Smooth muscle cell of the brain vasculature (primary cell): ENCODE measurements around the gene NFIX.

ENCODE experiments used
- DNase-seq: peaks from one replicate; pipeline ENCODE4 v3.0.0-alpha.2; 2012; ENCODE audit warnings: low read depth, low spot score

Gene NFIX

DNA sequence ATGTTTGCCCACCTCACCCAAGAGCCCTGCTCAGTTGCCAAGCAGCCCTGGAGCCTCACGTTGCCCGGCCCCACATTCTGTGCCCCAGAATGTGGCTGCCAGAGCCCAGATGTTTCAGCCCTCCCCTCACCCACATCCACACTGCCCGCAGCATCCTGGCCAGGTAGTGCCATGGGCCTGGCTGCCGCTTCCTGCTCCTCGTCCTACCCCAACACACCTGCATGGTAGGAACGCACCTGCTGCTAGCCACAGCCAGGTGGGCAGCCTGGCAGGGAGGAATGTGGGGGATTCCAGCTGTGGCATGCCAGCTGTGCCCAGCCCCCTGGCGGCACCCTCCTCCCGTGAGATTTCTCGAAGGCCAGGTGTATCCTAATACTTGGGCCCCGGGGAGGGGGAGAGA is 7.5 kb upstream of the NFIX start:
- no peak for DNase-seq

DNA sequence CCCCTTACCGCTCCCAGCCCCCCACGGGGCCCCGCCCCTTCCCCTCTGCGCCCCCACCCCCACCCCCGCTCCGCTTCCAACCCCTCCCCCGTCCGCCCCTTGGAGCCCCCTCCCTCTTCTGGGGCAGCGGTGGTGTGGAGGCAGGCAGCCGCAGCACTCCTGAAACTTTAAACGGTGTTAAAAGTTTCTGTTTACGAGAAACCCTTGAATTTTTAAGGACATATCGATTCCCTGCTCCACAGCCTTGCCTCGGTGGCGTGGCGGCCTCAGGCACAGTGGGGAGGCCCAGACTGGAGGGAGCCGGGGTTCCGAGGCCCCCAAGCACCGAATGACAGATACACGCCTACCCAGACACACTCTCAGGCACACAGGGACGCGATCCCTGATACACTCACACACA is 4.8 kb upstream of the NFIX start:
- DNase-seq: no peak

DNA sequence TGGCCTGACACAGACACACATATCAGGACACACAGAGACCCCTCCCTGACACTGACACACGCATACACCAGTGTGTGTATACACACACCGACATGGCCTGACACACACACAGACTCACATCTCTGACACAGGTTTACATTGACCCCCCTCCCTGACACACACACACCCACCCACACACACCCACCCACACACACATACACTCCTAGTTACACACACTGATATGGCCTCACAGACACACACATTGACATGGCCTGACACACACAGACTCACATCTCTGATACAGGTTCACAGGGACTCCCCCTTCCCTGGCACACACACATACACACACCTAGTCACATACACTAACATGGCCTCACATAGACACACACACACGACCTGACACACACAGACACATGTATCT is 4.4 kb upstream of the NFIX start:
- no peak for DNase-seq

DNA sequence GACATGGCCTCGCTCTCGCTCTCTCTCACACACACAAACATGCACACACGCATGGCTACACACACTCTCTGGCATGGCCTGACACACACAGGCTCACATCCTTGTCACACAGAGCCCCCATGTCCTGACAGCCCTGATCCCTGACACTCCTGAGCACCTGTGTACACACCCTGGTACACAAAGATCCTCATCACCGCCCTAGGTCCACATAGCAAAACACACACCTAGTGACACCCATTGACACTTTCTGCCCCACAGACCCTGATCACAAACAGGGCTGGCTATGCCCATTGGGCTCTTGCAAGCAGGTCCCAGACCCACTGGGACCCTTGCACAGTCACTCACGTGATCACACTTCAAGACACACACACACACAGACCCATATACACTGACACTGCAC is 4.0 kb upstream of the NFIX start:
- no peak for DNase-seq

DNA sequence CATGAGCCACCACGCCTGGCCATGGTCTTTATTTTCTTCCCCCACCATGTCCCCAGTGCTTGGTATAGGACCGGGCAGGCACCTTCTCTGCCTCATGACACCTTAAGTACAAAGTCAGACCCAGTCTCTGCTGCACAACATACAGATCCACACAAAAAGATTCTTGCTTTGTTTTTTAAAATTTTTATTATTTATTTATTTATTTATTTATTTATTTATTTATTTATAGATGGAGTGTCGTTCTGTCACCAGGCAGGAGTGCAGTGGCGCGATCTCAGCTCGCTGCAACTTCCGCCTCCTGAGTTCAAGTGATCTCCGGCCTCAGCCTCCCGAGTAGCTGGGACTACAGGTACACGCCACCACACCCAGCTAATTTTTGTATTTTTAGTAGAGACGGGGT is 2.5 kb upstream of the NFIX start:
- no peak for DNase-seq

DNA sequence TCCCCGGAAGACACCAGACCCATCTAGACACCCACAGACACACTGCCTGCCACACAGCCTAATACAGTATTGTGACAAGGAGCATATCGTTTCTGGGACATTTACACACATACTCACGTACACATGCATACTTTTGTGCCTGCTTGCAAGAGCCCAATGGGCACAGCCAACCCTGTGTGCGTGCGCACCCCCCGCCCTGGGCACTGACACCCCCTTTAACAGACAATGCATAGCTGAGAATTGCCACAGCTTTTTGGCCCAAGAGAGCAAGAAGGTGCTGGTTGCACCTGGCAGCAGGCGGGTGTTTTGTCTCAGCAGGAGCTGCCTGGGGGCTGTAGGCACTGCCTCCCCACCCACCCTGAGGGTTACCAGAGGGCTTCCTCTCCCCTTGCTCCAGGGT is 1.7 kb upstream of the NFIX start:
- no peak for DNase-seq

DNA sequence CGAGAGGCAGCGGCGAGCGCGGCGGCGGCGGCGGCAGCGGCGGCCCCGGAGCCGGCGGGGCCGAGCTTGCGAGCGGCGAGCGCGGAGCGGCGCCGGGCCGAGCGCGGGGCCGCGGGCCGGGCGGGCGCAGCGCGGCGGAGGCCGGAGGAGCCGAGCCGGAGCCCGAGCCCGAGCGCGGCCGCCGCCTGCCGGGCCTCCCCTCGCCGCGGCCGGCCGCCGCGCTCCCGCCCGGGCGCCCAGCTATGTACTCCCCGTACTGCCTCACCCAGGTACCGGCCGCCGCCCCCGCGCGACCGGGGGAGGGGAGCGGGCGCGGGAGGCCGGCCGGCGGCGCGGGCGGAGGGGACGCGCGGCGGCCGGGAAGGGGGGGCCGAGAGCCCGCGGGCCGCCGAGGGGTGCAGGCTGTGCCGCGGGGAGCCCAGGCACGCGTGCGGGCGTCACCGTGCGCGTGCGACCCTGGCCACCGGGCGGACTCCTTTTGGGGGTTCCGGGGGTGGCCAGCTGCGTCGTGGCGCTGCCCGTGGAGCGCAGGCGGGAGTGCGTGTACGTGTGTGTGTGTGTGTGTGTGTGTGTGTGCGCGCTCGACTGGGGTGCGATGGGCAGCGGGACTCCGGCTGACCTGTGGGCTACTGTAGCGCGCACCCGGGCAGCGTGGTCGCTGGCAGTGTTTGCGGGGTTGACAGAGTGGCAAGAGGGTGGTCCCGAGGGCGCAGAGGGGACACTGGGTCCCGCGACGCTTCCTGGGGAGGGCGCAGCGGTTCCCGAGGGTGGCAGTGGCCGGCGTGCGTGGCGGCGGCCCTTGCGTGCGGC is 526 bp downstream of the NFIX start:
- no peak for DNase-seq

DNA sequence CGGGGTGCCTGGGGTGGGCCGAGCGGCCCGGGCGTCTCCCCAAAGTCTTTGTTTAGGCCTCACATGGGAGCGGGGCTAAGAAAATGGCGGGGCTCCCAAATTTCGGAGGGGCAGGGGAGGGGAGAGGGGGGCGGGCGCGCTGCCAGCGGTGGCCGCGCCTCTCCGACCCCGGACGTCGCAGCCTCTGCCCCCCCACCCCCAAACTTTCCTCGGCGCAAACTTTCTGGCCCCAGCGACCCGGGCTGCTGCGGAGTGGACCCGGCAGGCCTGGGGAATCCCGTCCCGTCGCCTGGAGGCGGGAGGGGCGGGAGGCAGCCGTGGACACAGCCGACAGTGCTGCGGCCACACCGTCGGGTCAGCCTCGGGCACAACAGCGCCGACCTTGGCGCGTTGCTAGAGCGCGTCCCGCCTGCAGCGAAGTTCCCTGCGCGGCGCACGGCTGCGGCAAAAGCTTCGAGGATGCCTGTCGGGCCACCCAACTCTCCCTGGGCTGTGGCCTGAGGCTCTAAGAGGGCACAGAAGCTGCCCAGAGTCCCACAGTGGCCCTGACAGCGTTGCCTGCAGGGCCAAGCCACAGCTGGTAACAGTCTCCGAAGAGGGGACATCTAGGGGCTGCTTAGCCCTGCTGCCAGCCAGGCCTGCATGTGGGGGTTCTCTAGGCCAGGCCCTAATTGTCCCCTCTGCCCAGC is 1.3 kb downstream of the NFIX start:
- DNase-seq: no peak

DNA sequence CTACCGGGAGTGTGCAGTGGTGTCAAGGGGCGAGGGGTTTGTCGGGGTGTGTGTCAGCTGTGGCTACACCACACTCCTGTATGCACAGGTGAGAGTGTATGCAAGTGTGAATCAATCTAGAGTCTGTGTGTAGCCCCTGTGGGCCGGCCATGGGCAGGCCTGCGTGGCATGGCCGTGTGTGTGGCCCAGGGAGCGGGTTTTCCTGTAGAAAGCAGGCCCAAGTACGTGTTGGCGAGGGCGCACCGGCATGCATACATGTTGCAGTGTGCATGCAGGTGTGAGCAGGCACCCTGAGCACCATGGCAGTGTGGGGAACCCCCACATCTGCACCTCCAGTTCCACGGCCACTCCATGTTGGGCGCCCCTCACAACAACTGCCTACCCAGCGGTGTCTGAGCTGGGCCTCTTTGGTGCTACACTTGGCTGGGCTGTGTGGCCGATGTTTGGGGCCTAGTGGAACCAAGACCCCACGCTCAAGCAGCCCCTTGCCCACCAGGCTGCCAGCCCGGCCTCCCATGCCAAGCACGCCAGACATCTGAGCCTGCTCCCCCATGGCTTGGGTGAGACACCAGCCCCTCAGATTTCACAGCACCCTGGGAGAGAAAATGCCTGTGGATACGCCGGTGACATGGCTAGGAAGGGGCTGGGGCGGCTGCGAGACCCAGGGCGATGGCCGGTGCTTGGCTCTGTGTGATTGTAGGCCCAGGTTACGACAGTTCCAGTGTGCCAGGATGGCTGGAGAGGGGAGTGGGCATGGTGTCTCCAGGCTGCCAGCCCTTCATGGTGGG is 2.1 kb downstream of the NFIX start:
- no peak for DNase-seq

DNA sequence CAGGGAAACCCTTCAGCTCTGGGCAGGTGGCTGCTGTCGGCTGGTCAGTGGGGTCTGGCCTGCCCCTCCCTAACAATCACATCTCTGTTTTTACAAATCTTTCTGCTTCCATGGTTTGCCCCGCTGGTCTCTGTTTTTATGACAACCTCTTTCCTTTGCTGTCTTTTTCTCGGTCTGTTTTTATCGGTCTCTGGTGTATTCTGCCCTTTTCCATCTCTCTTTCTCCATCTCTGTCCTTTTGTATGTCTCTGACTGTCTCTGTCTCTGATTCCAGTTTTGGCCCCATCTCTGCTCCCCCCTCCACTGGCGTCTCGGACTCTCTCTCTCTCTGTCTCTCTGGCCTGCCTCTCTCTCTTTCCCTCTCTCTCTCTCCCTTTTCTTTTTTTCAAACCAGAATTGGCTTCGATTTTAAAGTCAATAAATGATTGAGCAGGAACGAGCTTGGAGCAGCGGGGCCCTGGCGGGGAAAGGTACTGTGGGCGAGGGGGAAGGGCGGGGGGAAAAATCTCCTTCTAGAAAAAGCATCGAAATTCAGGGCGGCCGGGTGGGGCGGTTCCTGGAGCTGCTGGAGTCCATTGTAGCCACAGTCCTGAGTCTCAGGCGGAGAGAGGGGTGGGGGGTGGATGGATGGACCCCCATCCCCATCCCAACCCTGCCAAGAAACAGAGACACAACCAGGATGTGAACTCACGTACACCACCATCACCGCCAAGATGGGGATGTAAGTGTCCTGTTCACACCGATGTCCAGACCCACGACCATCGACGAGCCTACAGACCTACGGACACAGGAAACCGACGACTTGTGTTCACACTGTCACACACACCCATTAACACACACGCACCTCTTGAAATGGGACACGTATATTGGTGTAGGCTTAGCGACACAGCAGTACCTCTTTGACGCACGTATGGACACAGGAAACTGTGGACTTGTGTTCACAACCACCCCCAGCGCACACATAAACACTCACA is 3.0 kb downstream of the NFIX start:
- DNase-seq: no peak

DNA sequence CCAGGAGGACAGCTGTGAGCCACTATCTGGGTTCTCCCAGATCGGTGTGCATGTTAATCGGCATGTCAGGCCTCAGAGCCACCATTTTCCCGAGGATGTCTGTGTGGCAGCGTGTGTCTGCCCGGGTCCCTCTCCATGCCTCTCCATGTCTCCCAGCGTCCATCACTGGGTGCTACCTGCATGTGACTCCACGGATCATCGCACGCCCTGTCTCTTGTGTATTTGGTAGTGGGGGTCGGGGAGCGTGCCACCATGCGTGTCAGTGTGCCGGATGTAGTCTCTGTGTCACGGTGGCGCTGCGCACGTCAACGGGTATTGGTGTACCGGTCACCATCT is 5.9 kb downstream of the NFIX start:
- no peak for DNase-seq

DNA sequence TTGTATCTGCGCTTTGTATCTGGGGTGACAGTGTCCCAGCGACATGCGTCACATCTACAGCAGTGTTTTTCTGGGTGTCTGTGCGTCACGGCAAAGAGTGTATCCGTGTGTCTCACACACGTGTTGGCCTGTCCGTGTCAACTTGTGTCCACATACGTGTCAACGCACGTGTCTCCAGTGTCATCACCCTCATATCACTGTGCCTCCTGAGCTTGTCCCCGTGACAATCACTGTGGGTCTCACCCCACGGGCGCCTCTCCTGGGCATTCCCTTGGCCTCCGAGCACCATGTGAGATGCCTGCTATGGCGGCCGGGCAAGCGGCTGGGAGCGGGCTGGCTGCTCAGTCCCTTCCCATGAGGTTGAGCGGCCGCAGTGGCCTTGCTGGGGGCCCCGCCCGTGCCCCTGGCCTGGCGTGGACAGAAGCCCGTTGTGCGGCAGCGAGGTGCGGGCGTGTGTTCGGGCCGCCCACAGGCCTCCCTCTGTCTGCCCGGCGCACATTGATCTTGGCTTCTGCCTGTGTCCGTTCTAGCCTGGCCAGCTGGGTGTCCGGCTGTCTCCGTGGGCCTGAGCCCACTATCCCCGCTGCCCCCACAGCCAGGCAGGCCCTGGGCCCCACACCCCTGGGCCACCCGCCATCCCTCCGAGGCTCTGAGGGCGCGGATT is 6.4 kb downstream of the NFIX start:
- DNase-seq: no peak

DNA sequence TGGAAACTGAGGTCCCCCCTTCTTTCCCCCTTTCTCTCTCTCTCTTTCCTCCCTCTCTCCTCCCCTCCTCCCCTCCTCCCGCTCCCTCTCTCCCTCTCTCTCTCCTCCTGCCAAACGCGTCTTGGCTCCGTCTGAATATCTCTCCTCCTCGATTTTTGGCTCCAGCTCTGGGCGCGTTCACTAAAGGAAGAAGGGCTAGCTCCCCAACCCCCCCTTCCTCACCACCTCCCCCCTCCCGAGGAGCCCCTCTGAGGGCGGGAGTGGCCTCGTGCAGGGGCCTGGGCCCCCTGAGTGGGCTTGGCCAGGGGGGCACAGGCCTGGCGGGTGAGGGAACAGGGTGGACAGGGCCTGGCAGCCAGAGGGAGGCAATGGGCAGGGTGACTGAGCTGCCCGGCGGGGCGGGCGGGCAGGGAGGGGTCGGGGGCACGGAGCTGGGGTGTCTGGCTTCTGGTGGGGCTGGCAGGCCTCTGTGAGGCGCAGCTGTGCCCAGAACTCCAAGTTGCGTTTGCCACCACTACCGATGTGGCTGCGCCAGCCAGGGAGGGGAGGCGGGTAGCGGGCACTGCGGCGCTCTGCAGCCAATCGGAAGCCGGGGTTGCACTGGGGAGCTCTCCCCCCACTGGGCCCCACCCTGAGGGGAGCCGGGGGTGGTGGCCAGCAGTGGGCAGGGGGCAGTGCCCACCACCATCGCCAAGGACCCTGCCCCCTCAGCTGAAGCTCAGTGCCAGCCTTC is 7.1 kb downstream of the NFIX start:
- DNase-seq: no peak

DNA sequence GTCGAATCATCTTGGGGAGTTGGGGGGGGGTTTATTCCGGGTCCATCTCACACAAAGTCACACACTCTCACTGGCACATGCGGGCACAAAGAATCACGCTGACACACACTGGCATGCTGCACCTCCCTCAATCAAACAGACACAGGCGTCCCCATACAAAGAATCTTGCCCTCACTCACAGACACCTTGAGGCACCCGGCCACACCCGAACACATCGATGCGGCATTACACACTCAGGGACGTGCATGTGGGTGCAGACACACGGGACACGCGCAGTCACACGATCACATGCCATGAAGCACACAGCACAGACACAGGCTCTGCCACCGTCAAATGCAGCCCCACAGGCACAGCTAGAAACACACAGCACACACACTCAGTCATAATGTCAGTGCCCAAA is 7.8 kb downstream of the NFIX start:
- no peak for DNase-seq

DNA sequence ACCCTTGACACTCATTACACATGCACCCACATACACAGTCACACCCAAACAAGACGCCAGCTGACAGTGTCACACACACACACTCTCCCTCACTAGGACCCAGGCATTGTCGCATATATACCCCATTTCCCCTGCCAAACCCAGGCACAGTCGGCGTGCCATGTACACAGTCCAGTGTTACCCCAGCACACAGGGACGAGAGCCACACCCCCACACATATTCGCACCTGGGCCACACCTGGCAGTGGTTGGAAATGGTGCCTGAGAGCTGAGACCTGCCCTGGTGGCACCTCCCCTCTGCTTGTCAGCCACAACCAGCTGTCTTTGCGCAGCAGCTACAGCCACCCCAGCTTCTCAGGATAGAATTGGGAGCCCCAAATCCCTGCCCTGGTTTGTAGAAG is 9.0 kb downstream of the NFIX start:
- no peak for DNase-seq

DNA sequence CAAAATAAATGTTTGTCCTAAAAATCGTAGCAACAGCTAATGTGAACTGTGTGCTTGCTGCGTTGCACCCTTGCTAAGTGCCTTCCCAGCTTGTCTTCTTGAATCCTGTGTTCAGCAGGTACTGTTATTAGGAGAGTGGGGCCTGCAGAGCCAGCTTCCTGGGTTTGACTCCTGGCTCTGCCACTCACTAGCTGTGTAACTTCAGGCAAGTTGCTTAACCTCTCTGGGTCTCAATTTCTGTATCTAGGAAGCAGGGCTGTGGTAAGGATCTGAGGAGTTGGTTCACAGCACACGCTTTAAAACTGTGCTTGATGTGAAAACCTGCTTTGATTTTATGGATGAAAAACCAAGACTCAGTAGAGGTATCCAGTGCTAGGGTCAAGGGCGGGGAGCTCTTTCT is 10.0 kb downstream of the NFIX start:
- no peak for DNase-seq

DNA sequence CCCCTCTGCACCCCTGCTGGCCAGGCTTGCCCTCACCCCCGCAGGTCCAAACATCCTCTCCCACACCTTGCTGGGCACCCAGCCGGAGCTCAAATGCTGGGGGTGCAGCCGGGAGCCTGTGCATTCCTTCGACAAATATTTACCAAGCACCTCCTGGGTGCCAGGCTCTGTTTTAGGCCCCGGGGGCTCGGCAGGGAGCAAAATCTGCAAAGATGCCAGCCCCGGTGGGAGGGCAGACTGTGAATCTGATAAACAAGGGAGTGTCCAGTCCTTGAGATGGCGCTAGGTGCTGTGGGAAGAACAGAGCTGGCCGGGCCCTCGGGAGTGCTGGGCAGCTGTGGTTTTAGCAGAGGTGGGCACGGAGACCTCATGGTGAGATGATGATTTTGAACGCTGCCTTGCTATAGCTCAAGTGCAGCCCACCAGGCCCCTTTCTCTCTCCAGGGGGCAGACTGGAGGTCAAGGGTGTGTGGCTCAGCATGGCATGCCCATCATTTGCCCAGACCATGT is 10.6 kb downstream of the NFIX start:
- DNase-seq: no peak

DNA sequence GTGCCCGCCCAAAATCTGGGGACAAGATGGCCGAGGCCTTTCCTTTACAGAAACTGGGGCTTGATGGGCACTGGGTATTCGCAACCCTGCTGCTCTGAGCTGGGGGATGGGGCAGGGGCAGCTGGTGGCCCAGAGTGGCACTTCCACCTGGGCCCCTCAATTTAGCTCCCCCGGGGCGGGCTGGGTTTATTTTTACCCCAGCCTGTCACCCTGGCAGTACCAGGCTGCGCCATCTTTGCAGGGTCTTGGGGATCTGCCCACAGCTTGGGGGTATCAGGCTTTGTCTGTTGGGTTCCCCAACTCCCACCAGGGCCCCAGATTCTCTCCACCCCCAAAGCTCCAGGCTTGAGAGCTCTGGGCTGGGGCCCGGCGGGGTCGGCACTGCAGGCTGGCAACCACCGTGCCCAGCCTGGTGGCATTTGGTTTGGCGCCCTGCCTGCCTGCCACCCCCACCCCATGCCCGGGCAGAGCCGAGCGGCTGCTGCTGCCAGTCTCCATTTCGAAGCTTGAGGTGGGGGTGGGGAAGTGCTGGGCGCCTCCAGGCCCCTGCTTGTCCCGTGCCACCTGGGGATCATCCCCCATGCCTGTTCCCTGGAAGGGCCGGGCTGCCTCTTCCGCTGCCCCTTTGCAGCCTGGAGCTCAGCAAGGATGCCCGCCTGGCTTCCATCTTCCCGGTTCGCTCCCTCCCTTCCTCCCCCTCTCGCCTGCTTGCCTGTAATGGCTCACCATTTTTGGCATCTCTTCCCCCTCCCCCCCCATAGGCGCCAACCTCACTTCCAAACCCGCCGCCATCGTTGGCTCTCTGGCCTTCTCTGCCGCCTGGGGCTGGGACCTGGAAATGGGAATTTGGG is 11.4 kb downstream of the NFIX start:
- no peak for DNase-seq
